22Rv1 (cell line): ENCODE measurements around the gene AP1B1.

Experiments used
- CTCF ChIP-seq: fragments of 450-650 bp; IDR thresholded peaks from 2 replicates; pipeline ENCODE4 v1.5.1; 2017; ENCODE audit warnings: mild to moderate bottlenecking
- ZFX ChIP-seq: fragments of 450-650 bp; IDR thresholded peaks from 2 replicates; pipeline ENCODE4 v1.6.1; 2017; ENCODE audit warnings: antibody characterized with exemption, borderline replicate concordance

- TF ChIP-seq CTCF: no peak
- no peak for TF ChIP-seq ZFX
Measured at GRCh38 chr22:29348041-29348440, 40.3 kb downstream of the AP1B1 start.
